ENCODE measurements around the gene PHRF1.

- no peak for TF ChIP-seq CTCF (IDR thresholded peaks at IDR 0.05 in 2 of 3, conservative IDR thresholded peaks at IDR 0.05 in 1 of 3; ENCODE audit: borderline replicate concordance in 1 of 3, insufficient read depth in 1 of 3, low read depth in 2 of 3, low read length in 2 of 3)
- TF ChIP-seq POLR2AphosphoS5 (IDR thresholded peaks at IDR 0.05; ENCODE audit: low read depth, low read length), result no peak
- TF ChIP-seq EZH2 (IDR thresholded peaks at IDR 0.05), result no peak
- TF ChIP-seq POLR2A (IDR thresholded peaks at IDR 0.05; ENCODE audit: borderline replicate concordance, extremely low read depth, insufficient read depth, insufficient read length), result no peak
- TF ChIP-seq YY1 (IDR thresholded peaks at IDR 0.05; ENCODE audit: extremely low read depth, insufficient replicate concordance, low read depth, low read length), result no peak
- no peak for TF ChIP-seq ELF1 (IDR thresholded peaks at IDR 0.05; ENCODE audit: borderline replicate concordance, low read depth)
- TF ChIP-seq CEBPB (IDR thresholded peaks at IDR 0.05; ENCODE audit: low read depth), result no peak
- TF ChIP-seq EZH2phosphoT487 (IDR thresholded peaks at IDR 0.05; ENCODE audit: borderline replicate concordance), result no peak
- no peak for TF ChIP-seq ZNF274 (IDR thresholded peaks at IDR 0.05; ENCODE audit: low read depth, low read length)
- TF ChIP-seq ATF3 (IDR thresholded peaks at IDR 0.05), result no peak
- no peak for TF ChIP-seq MAX (IDR thresholded peaks at IDR 0.05)
- TF ChIP-seq REST (IDR thresholded peaks at IDR 0.05; ENCODE audit: low read depth), result no peak
These were observed 1.5 kb upstream of the PHRF1 start for GRCh38 chr11:574632-575312.

Measured in HCT116 (cell line).